GM11168 (cell line): ENCODE results near the gene ADGRE3.
"Not testable (repeated sequence)": the region's sequence is repeated elsewhere in the genome, so short reads cannot be mapped to it uniquely, and the experiment has no call there.

Experiments
- in situ Hi-C: fragments of 300-500 bp; cut with MboI; formaldehyde crosslinking; loops from one replicate; pipeline ENCODE4 v1.12.0; 2022; ENCODE audit warnings: low sequenced_read_pairs; ENCODE audit not compliant: unreplicated experiment

The ADGRE3 gene

DNA sequence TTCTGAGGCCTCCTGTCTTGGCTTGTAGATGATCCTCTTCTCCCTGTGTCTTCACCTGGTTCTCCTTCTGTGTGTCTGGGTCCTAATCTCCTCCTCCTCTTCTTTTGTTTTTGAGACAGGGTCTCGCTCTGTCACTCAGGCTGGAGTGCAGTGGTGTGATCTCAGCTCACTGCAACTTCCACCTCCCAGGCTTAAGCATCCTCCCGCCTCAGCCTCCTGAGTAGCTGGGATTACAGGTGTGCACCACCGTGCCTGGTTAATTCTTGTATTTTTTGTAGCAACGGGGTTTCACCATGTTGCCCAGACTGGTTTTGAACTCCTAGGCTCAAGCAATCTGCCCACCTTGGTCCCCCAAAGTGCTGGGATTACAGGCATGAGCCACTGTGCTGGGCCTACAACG is 62.4 kb downstream of the ADGRE3 start:
- in situ Hi-C loops, result not testable (repeated sequence)

GRCh38 chr19:14611051-14611450 is 63.6 kb downstream of the ADGRE3 start:
- in situ Hi-C loops, result no loop called here

DNA sequence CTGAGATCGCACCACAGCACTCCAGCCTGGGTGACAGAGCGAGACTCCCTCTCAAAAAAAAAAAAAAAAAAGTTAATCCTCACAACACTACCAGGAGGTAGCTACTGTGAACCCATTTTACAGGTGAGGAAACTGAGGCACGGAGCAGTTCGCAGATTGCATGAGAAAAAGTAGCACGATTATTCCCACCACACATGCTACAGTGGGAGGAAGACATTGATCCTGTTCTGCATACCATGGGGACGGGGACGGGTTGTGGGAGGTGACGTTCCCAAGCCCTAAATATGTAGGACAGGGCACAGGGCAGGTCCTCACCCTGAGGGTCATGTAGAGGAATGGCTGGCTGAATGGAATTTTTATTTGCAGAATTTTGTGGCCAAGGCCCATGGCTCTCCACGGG is 68.0 kb downstream of the ADGRE3 start:
- in situ Hi-C loops, result no loop called here

DNA sequence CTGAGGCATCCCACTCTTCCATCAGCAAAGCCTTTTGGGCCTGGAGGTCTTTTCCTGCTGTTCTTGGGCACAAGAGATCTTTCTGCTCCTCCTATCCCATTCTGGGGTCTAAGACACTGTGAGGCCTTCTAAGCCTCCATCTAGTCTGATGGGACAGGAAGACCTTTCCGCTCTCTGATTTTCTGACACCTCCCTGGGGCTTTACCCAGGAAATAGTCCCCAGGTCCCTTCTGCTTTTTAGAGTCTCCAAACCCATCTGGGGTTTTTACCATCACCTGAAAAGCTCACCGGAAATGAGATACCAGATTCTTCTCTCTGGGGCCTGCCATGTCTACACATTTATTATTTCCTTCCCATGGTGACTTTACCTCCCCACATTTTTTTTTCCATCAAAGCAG is 70.7 kb downstream of the ADGRE3 start:
- in situ Hi-C loops, result no loop called here

- in situ Hi-C loops, result no loop called here
Observed at GRCh38 chr19:14599548-14600147, 75.0 kb downstream of the ADGRE3 start.

- in situ Hi-C loops, result no loop called here
Observed at GRCh38 chr19:14595558-14595957, 79.1 kb downstream of the ADGRE3 start.

DNA sequence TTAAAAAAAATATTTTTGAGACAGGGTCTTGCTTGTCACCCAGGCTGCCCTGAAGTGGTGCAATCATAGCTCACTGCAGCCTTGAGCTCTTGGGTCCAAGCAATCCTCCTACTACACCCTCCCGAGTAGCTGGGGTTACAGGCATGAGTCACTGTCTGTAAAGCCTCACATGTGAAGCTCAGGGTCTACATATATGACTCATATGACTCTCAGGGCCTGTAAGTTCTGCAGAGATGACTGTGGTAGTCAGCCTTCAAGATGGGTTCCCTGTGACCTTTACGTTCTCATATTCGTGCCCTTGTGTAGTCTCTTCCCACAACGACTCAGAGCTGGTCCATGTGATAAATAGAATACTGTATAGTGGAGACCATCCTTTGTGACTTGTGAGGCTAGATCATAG is 85.2 kb downstream of the ADGRE3 start:
- in situ Hi-C loops, result not testable (repeated sequence)

- in situ Hi-C loops, result not testable (repeated sequence)
Observed at GRCh38 chr19:14585187-14585586, 89.5 kb downstream of the ADGRE3 start.

GRCh38 chr19:14584372-14584771 is 90.3 kb downstream of the ADGRE3 start:
- in situ Hi-C loops, result not testable (repeated sequence)

GRCh38 chr19:14582894-14583340 is 91.7 kb downstream of the ADGRE3 start, which contains the start of gene CLEC17A:
TSS of gene CLEC17A (plus strand) at chr19:14583084. CDS start at chr19:14583161, 77 bp downstream.
- in situ Hi-C loops, result no loop called here

GRCh38 chr19:14580623-14581237 is 93.9 kb downstream of the ADGRE3 start:
- in situ Hi-C loops, result no loop called here

DNA sequence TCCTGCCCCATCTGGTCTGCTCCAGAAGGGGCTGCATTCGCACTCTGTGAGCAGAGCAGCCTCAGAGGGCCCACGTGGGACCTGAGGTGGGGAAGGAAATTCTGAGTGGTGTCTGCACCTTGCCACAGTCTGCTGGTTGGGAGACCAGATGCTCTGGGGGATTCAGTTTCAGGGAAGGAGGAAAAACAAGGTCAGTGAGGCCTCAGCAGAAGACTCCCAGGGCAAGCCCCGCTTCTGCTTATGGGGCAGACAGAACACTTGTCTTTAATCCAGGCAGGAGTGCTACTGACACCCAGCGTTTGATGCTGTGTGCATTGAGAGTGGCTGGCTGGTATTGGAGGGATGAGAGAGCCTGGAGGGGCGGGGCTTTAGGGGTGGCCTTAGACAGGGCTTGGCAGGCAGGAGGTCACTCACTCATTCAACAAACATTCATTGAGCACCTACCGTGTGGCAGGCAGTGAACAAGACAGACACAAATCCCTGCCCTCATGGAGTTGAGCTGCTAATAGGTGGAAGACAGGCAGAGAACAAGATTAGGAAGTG is 96.7 kb downstream of the ADGRE3 start:
- in situ Hi-C loops, result no loop called here

- in situ Hi-C loops, result no loop called here
Observed at GRCh38 chr19:14577264-14577663, 97.4 kb downstream of the ADGRE3 start.

GRCh38 chr19:14576363-14576762 is 98.3 kb downstream of the ADGRE3 start:
- in situ Hi-C loops, result no loop called here

DNA sequence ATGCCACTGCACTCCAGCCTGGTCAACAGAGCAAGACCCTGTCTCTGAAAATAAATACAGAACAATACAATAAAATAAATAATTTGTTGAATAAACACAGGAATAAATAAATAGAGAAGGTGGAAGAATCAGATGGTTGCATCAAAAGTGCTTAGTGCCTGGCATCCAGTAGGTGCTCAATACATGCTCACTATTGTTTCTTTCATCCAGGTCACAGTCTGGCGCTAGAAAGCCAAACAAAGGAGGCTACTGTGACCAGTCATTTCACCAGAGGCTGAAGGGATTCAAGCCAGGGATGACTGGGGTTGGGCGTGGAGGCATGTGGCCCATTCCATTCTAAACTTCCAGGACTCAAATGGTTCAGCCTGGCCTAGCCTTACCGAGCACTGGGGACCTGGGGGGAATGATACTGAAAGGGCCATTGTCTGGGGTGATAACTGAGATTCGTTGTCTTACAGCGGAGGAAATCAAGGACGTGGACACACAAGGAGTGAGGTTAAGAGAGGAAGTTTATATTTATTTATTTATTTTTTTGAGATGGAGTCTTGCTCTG is 99.1 kb downstream of the ADGRE3 start:
- in situ Hi-C loops, result no loop called here

DNA sequence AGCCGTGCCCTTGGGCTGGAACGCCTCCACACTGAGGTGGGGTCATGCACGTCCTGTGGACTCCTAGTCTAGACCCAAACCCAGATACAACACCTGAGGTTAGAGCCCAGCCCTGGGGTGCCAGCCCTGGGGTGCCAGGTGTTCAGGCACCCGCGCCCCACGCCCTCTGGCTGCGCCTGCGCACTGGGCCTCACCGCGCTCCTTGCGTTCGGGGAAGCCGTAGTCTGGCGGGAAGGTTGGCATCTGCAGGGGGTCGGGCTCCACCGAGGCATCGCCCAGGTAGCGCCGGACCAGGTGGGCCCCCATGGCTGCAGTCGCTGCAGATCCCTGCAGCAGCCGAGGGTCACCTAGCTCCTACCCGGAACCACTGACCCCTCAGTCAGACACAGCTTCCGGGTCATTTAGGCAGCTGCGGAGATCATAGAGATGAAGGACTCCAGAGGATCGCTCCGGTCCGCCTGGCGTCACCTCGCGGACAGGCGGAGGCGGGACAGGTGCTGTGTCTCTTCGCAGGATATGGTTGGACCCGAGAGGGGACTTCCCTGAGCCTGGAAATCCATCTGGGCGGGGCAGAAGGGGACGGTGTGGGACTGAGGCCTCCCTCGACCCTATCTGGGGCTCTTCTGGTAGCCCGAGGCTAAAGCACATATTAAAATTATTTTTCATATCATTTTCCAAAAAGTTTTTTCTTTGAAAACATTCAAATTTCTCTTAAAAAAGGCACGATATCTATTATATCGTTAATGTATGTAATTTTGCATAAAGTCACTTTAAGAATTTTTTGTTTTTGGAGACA is 102.8 kb downstream of the ADGRE3 start, which contains the start of gene NDUFB7:
Gene NDUFB7, minus strand, starts transcription at position 372 of the 796 bp plus-strand sequence. Its CDS starts 66 bp downstream, at position 306.
- in situ Hi-C loops, result loop anchor here (5.0 kb wide), 1 partner anchor 115 kb away; no protein-coding TSS in a partner anchor

DNA sequence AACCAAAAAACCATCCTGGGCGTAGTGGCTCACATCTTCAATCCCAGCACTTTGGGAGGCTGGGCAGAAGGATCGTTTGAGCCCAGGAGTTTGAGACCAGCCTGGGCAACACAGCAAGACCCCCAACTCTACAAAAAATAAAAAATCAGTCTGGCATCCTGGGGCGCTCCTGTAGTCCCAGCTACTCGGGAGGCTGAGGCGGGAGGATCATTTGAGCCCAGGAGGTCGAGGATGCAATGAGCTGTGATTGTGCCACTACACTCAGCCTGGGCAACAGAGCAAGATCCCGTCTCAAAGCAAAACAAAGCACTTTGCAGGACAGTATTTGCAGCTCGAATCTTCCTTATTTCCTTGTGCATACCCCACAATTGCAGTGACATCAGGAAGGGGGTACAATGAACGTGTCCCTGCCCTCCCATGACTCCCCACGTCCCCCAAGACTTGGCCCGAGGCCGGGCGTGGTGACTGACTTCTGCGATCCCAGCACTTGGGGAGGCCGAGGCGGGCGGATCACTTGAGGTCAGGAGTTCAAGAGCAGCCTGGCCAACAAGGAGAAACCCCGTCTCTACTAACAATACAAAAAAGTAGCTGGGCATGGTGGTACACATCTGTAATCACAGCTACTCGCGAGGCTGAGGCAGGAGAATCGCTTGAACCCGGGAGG is 103.6 kb downstream of the ADGRE3 start:
- in situ Hi-C loops, result loop anchor here (5.0 kb wide), 1 partner anchor 116 kb away; no protein-coding TSS in a partner anchor
